HG03159 (cell line): Measurements from ENCODE around the gene GPRIN1.

ENCODE experiments used
- ATAC-seq: cut with Tn5 transposase; IDR thresholded peaks from one replicate; pipeline ENCODE4 v1.9.1; 2021; ENCODE audit warnings: mild to moderate bottlenecking, moderate library complexity; ENCODE audit not compliant: unreplicated experiment

GPRIN1 gene

GRCh38 chr5:176643491-176644219 lies 33.7 kb upstream of the GPRIN1 start:
- ATAC-seq, result no peak

GRCh38 chr5:176642675-176643490 lies 32.9 kb upstream of the GPRIN1 start:
- ATAC-seq, result no peak

GRCh38 chr5:176640616-176641015 lies 30.7 kb upstream of the GPRIN1 start:
- ATAC-seq, result no peak

GRCh38 chr5:176639981-176640380 lies 30.0 kb upstream of the GPRIN1 start:
- ATAC-seq, result no peak

GRCh38 chr5:176639208-176639607 lies 29.3 kb upstream of the GPRIN1 start:
- no peak for ATAC-seq

- ATAC-seq, result no peak
These were observed 28.5 kb upstream of the GPRIN1 start for GRCh38 chr5:176638437-176638836.

GRCh38 chr5:176637556-176637955 lies 27.6 kb upstream of the GPRIN1 start:
- no peak for ATAC-seq

- ATAC-seq, result no peak
These were observed 26.5 kb upstream of the GPRIN1 start for GRCh38 chr5:176636426-176636825.

GRCh38 chr5:176633598-176633997 lies 23.6 kb upstream of the GPRIN1 start:
- ATAC-seq, result no peak

GRCh38 chr5:176632745-176633144 lies 22.8 kb upstream of the GPRIN1 start:
- ATAC-seq, result no peak

- no peak for ATAC-seq
These were observed 21.6 kb upstream of the GPRIN1 start for GRCh38 chr5:176631383-176632200.

- ATAC-seq, result no peak
These were observed 20.8 kb upstream of the GPRIN1 start for GRCh38 chr5:176630681-176631222.

- ATAC-seq, result peak; percentile 72
These were observed 20.1 kb upstream of the GPRIN1 start, which contains the start of the genes EIF4E1B and SNCB for GRCh38 chr5:176629853-176630680. EIF4E1B (plus strand) TSS chr5:176630675; CDS start chr5:176642788, 12,113 bp downstream. SNCB (minus strand) TSS chr5:176630534; CDS start chr5:176629654, 880 bp downstream.

GRCh38 chr5:176629317-176629852 lies 19.4 kb upstream of the GPRIN1 start:
- ATAC-seq, result no peak

- ATAC-seq, result no peak
These were observed 18.7 kb upstream of the GPRIN1 start for GRCh38 chr5:176628406-176629228.

GRCh38 chr5:176627582-176627981 lies 17.6 kb upstream of the GPRIN1 start:
- ATAC-seq, result no peak

- ATAC-seq, result no peak
These were observed 16.9 kb upstream of the GPRIN1 start for GRCh38 chr5:176626876-176627236.

GRCh38 chr5:176625966-176626875 lies 16.3 kb upstream of the GPRIN1 start:
- ATAC-seq, result no peak
